NCI-H1694 (cell line): ENCODE measurements around the gene TCOF1.
A peak's percentile ranks its signal among the peaks of the same experiment; 100 is the strongest.

ENCODE experiments used
- DNase-seq: peaks from one replicate; lab custom pipeline; 2025; lab: John Stamatoyannopoulos, UW

Gene TCOF1

DNA sequence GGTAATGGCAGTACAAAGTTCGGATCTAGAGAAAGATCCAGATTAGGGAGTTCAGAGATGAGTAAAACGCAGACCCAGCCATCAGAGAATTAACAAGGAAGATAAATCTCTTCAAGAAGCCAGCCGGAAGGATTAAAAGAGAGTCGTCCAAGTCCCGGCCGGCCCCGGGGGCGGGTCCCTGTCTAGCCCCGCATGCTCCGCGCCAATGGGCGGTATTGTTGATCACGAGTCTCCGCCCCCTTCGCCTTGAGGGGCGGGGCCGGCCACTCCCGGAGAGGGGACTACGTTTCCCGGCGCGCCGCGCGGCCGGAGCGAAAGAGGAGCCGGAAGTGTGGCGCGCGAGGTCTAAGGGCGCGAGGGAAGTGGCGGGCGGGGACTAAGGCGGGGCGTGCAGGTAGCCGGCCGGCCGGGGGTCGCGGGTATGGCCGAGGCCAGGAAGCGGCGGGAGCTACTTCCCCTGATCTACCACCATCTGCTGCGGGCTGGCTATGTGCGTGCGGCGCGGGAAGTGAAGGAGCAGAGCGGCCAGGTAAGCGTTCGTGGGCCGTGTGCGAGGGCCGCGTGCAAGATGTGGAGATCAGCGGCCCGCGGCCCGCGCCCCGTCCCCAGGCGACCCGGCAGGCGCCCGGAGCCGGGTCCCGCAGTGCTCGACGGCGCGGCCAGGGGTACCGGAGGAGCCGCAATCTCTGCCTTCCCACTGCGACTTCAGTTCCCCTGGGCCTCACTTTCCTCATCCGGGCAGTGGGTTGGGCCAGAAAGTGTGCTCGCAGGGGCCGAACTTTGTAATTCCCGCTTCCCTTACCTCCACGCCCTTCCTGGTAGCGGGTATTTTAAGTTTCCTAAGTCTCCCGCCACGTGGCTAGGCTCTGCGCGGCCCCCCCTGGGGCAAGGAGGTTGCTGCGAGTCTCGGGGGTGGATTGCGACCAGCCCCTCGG is at the start of gene TCOF1:
TCOF1 (plus strand) TSS at position 372 of the 935 bp plus-strand sequence; CDS start at position 422, 50 bp downstream.
- peak; percentile 68 for DNase-seq

DNA sequence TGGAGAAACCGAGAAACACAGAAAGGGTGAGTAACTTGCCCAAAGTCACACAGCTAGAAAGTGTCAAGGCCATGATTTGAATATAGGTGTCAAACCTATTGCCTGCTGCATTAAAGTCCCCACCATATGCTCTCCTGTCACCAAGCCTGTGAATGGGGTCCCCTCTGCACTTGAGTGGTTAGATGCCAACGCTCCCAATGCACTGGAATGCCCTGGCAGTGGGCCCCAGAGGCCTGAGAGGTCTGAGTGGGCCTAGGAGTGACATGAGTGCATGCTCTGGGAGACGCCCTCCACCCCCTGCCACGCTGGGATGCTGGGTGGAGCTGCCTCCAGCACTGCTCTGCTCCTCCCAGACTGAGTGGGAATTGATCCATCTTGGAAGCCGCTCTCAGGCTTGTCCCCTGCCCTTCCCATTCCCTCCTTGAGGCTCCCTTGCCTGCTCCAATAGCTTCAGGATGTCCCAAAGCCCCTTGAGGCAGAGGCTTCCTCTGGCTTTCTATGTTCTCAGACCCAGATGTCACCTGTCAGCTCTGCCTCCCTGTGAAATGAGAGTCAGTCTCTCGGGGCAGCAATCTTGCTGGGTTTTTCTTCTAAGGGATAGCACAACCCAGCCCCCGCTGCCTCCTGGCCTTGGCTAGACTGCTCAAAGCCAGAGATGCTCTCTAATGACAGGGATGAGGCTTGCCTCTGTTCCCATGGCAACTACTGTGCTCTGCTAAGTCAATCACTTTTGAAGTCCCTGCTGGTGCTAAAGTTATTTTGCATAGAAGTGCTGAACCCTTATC is 48.2 kb upstream of the TCOF1 start:
- DNase-seq: no peak

DNA sequence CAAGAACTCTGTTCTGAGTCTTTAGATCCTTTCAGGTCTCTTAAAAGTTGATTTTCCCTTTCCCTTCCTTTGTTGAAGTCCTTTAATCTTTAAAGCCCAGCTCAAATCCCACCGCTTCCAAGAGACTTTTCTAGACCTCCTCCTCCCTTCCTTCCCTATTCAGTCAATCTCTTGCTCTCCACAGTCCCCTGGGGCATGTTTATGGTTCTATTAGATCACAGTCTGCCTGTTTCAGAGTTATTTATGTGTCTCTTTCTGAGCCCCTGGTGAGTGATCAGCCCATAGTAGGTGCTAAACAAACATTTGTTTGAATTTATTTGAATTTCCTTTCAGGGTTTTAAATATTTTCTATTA is 47.6 kb upstream of the TCOF1 start:
- no peak for DNase-seq

GRCh38 chr5:150310246-150310645 is 47.3 kb upstream of the TCOF1 start:
- DNase-seq: no peak

- no peak for DNase-seq
These were observed 46.3 kb upstream of the TCOF1 start for GRCh38 chr5:150311015-150311692.

DNA sequence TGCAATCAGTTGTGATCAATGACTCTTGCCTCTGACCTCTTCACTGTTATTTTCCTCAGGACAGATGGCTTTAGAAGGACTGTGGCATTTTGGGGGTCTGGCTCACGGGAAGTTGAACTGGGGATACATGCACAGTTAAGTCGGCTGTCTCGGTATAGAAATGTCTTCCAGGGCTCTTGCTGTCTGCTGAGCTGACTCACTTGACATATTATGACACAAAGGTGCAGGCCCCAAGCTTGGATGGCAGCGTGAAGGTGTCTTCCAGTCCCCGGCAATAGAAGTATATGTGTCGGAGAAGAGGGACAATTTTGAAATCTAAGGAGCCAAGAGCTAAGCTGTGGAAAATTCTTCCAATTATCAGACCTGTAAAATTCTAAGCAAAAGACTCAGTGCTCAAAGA is 45.0 kb upstream of the TCOF1 start:
- DNase-seq: no peak

GRCh38 chr5:150313501-150313900 is 44.0 kb upstream of the TCOF1 start:
- DNase-seq: no peak

DNA sequence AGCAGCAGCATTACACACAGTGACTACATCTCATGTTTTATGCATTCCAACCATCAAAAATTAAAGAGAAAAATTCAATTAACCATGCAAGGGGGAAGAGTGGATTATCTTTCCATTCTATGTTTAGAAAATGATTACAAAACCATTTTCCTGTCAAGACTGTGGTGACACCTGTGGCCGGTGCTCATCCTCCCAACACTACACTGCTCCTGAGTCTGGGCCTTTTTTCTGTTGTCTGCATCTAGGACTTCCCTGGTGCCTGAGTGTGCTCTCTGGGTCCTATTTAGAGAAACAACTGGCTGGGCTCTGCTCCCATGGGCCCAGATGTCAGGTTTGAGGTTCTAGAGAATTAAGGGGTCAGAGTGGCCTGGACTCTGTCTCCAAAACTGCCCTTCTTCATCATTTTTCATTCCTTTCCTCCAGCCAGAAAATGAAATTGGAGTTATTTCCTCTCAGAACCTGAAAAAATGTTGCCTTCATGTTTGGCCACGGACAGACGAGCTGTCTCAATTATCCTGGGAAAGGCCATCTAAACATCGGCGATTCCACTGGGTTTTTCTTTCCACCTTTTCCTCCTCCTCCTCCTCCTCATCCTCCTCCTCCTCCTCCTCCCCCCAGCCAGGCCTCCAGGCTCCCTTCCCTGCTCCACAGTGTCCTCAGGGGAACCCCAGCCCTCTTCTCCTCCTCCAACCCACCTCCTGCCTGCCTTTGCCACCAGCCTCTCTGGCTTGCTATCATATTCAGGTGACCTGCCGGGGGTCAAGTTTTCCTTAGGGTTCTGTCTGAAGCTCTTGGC is 43.4 kb upstream of the TCOF1 start:
- DNase-seq: no peak

GRCh38 chr5:150315245-150315644 is 42.3 kb upstream of the TCOF1 start:
- DNase-seq: no peak

GRCh38 chr5:150316320-150316719 is 41.2 kb upstream of the TCOF1 start:
- no peak for DNase-seq

GRCh38 chr5:150317048-150318003 is 40.2 kb upstream of the TCOF1 start:
- DNase-seq: no peak

DNA sequence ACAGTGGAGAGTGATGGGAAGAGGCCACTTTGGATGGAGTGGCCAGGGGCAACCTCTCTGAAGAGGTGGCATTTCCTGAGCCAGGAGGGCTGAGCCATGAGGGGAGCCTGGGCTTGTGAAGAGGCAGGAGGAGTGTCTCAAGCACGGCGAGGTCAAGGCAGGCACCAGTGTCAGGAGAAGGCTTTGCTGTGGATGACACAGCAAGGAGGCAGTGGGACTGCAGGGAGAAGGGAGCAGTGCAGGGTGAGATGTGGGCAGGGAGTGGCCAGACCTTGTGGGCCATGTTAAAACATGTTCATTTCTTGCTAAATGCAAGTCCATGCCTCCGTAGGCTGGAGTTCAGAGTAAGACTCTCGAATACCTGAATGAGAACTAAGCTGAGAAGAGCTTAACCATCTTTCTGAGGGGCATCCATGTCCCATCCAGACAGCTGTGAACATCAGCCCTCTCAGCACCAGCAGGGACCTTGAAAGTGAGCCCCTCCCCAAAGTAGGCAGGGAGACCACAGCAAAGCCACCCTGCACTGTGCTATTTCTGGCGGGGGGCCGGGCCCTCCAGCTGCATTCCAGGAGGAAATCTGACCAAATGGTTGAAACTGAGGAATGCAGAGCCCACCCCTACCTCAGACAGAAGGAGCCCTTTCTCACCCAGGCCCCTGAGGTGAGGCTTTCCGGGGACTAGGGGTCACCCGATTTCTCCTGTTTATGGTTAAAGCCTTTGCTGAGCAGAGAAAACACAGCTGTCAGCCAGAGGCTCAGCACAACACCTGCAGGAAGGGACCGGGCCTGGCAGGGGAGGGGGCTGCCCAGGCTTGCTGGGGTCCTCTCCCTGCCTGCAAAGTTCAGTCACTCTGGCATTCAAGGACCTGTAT is 38.6 kb upstream of the TCOF1 start:
- no peak for DNase-seq

- no peak for DNase-seq
These were observed 38.1 kb upstream of the TCOF1 start for GRCh38 chr5:150319484-150319790.

- DNase-seq: no peak
These were observed 37.4 kb upstream of the TCOF1 start for GRCh38 chr5:150320044-150320613.

DNA sequence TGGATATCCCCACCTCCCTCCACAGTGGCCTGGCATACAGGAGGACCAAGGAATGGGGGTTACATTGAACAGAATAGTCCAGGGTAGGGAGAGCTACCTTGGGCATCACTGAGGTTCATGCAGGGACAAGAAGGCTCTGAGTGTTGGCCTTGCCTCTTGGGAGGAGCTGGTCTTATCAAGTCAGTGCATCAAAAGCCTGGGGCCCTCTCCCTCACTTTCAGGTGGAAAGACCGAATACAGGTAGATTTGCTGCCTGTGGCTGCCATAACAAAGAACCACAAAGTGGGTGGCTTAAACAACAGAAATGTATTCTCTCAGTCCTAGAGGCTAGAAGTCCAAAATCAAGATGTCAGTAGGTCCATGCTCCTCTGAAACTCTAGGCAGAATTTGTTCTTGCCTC is 36.3 kb upstream of the TCOF1 start:
- DNase-seq: no peak

- DNase-seq: no peak
These were observed 35.7 kb upstream of the TCOF1 start for GRCh38 chr5:150321784-150322183.

GRCh38 chr5:150322202-150322601 is 35.3 kb upstream of the TCOF1 start:
- no peak for DNase-seq

- DNase-seq: no peak
These were observed 34.4 kb upstream of the TCOF1 start for GRCh38 chr5:150323092-150323491.

DNA sequence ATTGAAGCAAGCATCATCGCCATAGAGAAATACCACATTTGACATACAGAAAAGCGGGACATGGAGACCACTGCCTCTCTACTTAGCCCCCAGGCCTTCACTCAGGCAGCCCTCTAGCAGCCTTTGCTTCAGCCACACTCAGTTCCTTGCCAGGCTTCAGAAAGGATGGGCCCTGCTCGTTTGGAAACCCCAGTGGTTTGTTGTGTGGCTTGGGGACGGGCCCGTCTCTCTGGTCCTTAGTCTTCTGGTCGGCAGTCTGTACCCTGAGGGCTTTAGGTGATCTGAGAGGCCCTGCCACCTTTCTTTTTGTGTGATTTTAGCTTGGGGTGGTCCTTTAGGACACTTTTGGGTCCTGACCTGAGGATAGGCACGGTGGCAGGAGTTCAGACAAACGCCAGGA is 33.7 kb upstream of the TCOF1 start:
- no peak for DNase-seq
